Measurements from ENCODE around the gene LYVE1.

LYVE1 gene

DNA sequence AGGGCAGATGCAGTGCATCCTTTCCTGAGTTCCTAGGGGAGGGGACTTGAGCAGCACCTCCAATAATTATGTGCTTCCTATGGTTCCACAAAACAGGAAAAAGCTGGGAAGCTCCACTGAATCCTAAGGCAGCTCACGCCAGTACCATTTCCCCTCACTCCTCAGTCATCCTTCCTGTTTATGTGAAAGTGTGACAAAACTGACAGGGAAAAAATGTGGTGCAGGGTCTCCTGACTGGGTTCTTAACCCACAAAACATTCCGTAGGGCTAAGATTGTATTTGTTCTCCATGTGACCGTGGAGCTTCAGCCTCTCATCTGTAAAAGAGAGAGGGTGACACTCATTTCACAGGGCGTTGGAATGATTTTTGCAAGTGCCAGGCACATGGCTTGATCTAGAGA lies 12.2 kb upstream of the LYVE1 start:
- TF ChIP-seq, protein P1, sequence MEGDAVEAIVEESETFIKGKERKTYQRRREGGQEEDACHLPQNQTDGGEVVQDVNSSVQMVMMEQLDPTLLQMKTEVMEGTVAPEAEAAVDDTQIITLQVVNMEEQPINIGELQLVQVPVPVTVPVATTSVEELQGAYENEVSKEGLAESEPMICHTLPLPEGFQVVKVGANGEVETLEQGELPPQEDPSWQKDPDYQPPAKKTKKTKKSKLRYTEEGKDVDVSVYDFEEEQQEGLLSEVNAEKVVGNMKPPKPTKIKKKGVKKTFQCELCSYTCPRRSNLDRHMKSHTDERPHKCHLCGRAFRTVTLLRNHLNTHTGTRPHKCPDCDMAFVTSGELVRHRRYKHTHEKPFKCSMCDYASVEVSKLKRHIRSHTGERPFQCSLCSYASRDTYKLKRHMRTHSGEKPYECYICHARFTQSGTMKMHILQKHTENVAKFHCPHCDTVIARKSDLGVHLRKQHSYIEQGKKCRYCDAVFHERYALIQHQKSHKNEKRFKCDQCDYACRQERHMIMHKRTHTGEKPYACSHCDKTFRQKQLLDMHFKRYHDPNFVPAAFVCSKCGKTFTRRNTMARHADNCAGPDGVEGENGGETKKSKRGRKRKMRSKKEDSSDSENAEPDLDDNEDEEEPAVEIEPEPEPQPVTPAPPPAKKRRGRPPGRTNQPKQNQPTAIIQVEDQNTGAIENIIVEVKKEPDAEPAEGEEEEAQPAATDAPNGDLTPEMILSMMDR (conservative IDR thresholded peaks at IDR 0.05): no peak
- no peak for TF ChIP-seq ZFX (IDR thresholded peaks at IDR 0.05)
- H3K27ac ChIP-seq: no peak overlapping the region

- H3K27ac ChIP-seq: no peak overlapping the region
- TF ChIP-seq, protein P1 (conservative IDR thresholded peaks at IDR 0.05): no peak
- no peak for TF ChIP-seq ZFX (IDR thresholded peaks at IDR 0.05)
Observed at GRCh38 chr11:10579700-10580099, 11.2 kb upstream of the LYVE1 start.

DNA sequence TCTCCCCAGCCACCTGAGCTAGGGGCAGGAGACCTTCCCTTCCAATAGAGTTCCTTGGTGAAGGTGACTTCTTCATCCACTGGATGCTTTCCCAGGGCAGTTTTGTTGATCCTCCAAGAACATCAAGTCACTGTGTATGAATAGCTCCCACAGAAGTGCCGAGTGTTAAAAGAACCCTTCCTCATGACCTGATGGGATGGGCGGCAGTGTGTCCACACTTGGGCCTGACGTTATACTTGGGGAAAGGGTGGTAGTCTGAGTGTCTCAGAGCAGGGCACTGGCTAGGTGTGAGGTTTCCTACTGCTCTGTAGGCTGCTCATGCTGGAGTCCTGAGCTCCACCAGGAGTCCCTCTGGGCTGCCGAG lies 7.6 kb upstream of the LYVE1 start:
- no peak for TF ChIP-seq ZFX (IDR thresholded peaks at IDR 0.05)
- TF ChIP-seq, protein P1 (conservative IDR thresholded peaks at IDR 0.05): no peak
- no peak overlapping the region for H3K27ac ChIP-seq

- no peak overlapping the region for H3K27ac ChIP-seq
Observed at GRCh38 chr11:10575346-10576034, 7.0 kb upstream of the LYVE1 start.

GRCh38 chr11:10573556-10573955 lies 5.1 kb upstream of the LYVE1 start:
- TF ChIP-seq, protein P1 (conservative IDR thresholded peaks at IDR 0.05): no peak
- TF ChIP-seq ZFX (IDR thresholded peaks at IDR 0.05): no peak
- no peak overlapping the region for H3K27ac ChIP-seq

More at GRCh38 chr11:10575346-10576034, 7.0 kb upstream of the LYVE1 start:
- TF ChIP-seq, protein P1 (conservative IDR thresholded peaks at IDR 0.05): no peak
- no peak for TF ChIP-seq ZFX (IDR thresholded peaks at IDR 0.05)

GRCh38 chr11:10573028-10573427 lies 4.6 kb upstream of the LYVE1 start:
- TF ChIP-seq, protein P1 (conservative IDR thresholded peaks at IDR 0.05): no peak
- no peak for TF ChIP-seq ZFX (IDR thresholded peaks at IDR 0.05)

GRCh38 chr11:10572533-10572932 lies 4.1 kb upstream of the LYVE1 start:
- TF ChIP-seq, protein P1 (conservative IDR thresholded peaks at IDR 0.05): no peak
- no peak for TF ChIP-seq ZFX (IDR thresholded peaks at IDR 0.05)
- no peak overlapping the region for H3K27ac ChIP-seq

More at GRCh38 chr11:10573028-10573427, 4.6 kb upstream of the LYVE1 start:
- no peak overlapping the region for H3K27ac ChIP-seq

Data from C4-2B (cell line).